Gastroesophageal sphincter (tissue), 4 donors: ENCODE results near the gene SYK. TPM values are rescaled to one million over a fixed set of nuclear protein-coding genes. Genes with fewer than 3 reads are reported as not detected.

ENCODE experiments used
- ATAC-seq: fragments of 150-250 bp; one replicate; pipeline ENCODE4 v1.9.1; 2016; ENCODE audit warnings: mild to moderate bottlenecking, moderate library complexity
- H3K27ac ChIP-seq, 4 donors: fragments of 200-600 bp; sonication (generic) in 3 of 4; 1 replicate in 3 of 4; 2 replicates in 1 of 4; pipeline ENCODE4 v1.5.1; 2016 to 2019
- H3K27me3 ChIP-seq: fragments of 200-600 bp; sonication (generic); one replicate; pipeline ENCODE4 v1.5.1; 2019
- H3K36me3 ChIP-seq, 2 donors: fragments of 200-600 bp; sonication (generic); one replicate each; pipeline ENCODE4 v1.5.1; 2019; ENCODE audit warnings: control low read depth in 1 of 2
- H3K4me1 ChIP-seq, 3 donors: fragments of 200-600 bp; sonication (generic); 1 replicate in 2 of 3; 2 replicates in 1 of 3; pipeline ENCODE4 v1.5.1; 2016 to 2019; ENCODE audit warnings: control low read depth in 2 of 3
- H3K4me3 ChIP-seq, 2 donors: fragments of 200-600 bp; sonication (generic); one replicate each; pipeline ENCODE4 v1.5.1; 2019; ENCODE audit warnings: mild to moderate bottlenecking in 1 of 2, moderate library complexity in 1 of 2
- H3K9me3 ChIP-seq, 3 donors: fragments of 200-600 bp; sonication (generic); one replicate each; pipeline ENCODE4 v1.5.1; 2017 to 2019; ENCODE audit warnings: control low read depth in 2 of 3
- EP300 ChIP-seq: sonication (generic); formaldehyde crosslinking; IDR thresholded peaks from one replicate; pipeline ENCODE4 v1.6.1; 2017; ENCODE audit warnings: antibody characterized with exemption, mild to moderate bottlenecking
- POLR2A ChIP-seq, 2 donors: fragments of 450-650 bp; IDR thresholded peaks; one replicate each; pipeline ENCODE4 v1.6.1; 2017; ENCODE audit warnings: antibody characterized with exemption in 2 of 2, mild to moderate bottlenecking in 2 of 2, moderate library complexity in 1 of 2
- POLR2AphosphoS5 ChIP-seq: sonication (generic); formaldehyde crosslinking; IDR thresholded peaks from one replicate; pipeline ENCODE4 v1.6.1; 2017; ENCODE audit warnings: antibody characterized with exemption
- WGBS, 2 donors: methylation state at CpG; one replicate each; pipeline ENCODE4 v1.1.5; 2018; ENCODE audit warnings: low coverage in 1 of 2; 5-methylcytosine and 5-hydroxymethylcytosine counted together
- total RNA-seq, 4 donors: library from RNA; depleted of rRNA; stranded (reverse); fragments of >200 nt; gene quantifications; one replicate each; pipeline ENCODE4 v1.1.0, GENCODE V29; 2016
- TF ChIP-seq, protein P1 (sequence below), 4 experiments: fragments of 200-600 bp in 2 of 4; fragments of 450-650 bp in 2 of 4; sonication (generic) in 1 of 4; IDR thresholded peaks; one replicate each; pipeline ENCODE4 v1.5.1; 2017 to 2019; ENCODE audit warnings: antibody characterized with exemption in 4 of 4, mild to moderate bottlenecking in 2 of 4, moderate library complexity in 2 of 4

SYK gene
- total RNA-seq, 4 donors from 2014 or later: 4.0 to 15.3 (median 10.4) TPM

DNA sequence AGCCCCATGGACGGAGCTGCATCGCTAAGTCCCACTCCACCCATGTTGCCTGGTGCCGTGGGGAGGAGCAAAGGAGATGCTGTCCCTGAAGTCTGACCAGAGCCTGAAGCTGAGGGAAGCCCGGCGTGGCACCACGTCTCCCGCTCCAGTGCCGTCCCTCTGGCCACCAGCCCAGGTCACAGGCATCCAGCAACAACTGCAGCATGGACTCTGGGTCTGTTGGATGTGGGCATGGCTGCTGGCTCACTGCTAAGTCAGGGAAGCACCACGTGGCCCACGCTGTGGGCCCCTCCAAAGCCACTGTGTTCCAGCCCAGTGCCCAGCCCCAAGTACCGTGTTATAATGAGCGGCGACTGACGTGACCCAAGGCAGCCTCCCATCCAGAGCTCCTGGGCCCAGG lies 112.6 kb downstream of the SYK start:
- Histone ChIP-seq H3K36me3 (no peaks in the 10 kb centered on the region), H3K4me3 (no peak overlapping the region), H3K4me1 (no peaks in the 10 kb centered on the region), H3K27me3 (peaks cover 3% of the 10 kb centered on the region), H3K9me3 (no peaks in the 10 kb centered on the region), H3K27ac (no peak overlapping the region)
- no peak for ATAC-seq
- no peak for TF ChIP-seq POLR2AphosphoS5
- WGBS, 2 donors: 100% methylated on average over 4 of the region's 14 CpGs; no CpG with 5 or more reads in 1 of the 2 donors

DNA sequence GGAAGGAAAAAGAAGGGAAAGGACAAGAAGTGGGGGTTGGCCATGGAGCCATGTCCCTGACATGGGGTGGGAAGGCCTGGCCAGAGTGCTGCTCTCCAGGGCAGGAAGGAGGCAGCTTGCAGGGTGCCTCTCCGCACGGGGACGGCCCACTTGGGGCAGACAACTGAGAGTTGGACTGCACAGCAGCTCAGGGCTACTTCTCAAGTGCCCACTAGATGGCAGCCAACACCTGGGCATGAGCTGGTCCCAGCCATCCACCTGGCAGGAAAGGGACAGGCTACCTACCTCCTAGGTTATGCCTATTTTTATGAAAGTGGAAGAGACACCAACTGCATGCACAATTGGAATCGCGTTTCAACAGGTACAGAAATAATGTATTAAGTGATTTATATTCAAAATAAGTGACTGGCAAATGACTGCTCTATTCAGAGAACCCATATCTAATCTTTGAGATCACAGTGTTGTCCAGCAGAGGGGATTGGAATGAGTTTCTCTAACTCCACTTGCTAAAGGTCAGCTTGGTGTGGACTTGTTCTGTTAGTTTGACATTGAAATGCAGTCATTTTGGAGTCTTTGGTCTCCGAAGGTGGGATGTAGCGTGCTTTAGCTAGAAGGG lies 113.4 kb downstream of the SYK start:
- Histone ChIP-seq H3K27me3 (peaks cover 3% of the 10 kb centered on the region), H3K9me3 (no peaks in the 10 kb centered on the region), H3K4me3 (no peak overlapping the region), H3K36me3 (no peaks in the 10 kb centered on the region), H3K4me1 (no peaks in the 10 kb centered on the region), H3K27ac (no peak overlapping the region)
- TF ChIP-seq, protein P1, sequence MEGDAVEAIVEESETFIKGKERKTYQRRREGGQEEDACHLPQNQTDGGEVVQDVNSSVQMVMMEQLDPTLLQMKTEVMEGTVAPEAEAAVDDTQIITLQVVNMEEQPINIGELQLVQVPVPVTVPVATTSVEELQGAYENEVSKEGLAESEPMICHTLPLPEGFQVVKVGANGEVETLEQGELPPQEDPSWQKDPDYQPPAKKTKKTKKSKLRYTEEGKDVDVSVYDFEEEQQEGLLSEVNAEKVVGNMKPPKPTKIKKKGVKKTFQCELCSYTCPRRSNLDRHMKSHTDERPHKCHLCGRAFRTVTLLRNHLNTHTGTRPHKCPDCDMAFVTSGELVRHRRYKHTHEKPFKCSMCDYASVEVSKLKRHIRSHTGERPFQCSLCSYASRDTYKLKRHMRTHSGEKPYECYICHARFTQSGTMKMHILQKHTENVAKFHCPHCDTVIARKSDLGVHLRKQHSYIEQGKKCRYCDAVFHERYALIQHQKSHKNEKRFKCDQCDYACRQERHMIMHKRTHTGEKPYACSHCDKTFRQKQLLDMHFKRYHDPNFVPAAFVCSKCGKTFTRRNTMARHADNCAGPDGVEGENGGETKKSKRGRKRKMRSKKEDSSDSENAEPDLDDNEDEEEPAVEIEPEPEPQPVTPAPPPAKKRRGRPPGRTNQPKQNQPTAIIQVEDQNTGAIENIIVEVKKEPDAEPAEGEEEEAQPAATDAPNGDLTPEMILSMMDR (IDR thresholded peaks at IDR 0.05): peak in 3 of 4 experiments; percentile 88 to 95 (median 92)
- TF ChIP-seq EP300 (no peak), POLR2AphosphoS5 (no peak)
- peak; percentile 85 for ATAC-seq
- whole genome bisulfite sequencing, 2 donors: 0% methylated on average over 1 to 5 of the region's 7 CpGs

DNA sequence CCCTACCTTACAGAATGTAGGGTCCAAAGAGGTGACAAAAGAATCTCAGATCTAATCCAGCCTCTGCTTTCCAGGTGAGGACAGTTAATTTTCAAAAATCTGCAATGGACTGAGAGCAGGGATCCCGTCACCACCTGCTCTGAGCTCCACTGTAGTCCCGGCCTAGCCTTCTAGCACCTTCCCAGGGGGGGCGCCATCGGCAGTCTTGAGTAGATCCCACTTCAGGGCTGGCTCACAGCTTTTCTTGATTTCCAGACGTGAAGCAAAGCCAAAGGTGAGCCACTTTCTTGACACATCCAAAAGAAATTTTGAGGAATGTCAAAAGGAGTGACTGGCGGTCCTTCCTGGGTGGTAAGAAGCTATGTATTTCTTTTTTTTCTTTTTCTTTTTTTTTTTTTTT lies 114.1 kb downstream of the SYK start:
- WGBS, 2 donors: 62 to 65% methylated on average over 4 to 5 of the region's 6 CpGs
- no peak for ATAC-seq
- H3K9me3 ChIP-seq: no peaks in the 10 kb centered on the region
- H3K36me3 ChIP-seq: no peaks in the 10 kb centered on the region
- H3K4me1 ChIP-seq: no peaks in the 10 kb centered on the region
- TF ChIP-seq, protein P1 (IDR thresholded peaks at IDR 0.05): no peak
- TF ChIP-seq POLR2AphosphoS5: no peak
- no peak for TF ChIP-seq POLR2A (IDR thresholded peaks at IDR 0.05)
- no peak for TF ChIP-seq EP300
- no peak overlapping the region for H3K4me3 ChIP-seq
- H3K27me3 ChIP-seq: peaks cover 3% of the 10 kb centered on the region
- H3K27ac ChIP-seq: no peak overlapping the region

DNA sequence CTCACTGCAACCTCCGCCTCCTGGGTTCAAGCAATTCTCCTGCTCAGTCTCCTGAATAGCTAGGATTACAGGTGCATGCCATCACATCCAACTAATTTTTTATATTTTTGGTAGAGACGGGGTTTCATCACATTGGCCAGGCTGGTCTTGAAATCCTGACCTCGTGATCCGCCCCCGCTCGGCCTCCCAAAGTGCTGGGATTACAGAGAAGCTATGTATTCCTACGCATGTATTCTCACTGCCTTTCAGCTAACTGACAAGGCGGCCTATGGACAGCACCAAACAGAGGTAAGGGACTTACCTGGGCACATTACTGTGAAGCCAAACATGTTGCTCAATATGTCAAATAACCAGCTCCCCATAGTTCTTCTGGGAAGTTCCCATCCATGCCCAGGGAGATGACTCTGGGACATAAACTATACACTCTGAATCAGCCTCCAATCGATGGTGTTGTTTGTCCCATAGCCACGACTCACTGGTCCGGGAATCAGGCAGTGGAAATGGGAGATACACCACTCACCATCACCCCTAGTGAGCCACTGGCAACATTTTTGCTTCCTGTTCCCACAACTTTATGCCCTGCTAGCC lies 114.6 kb downstream of the SYK start:
- WGBS, 2 donors: 86 to 100% methylated on average over 2 to 11 of the region's 11 CpGs
- H3K4me1 ChIP-seq: peaks cover 0 to 5% (median 0%) of the 10 kb centered on the region in 3 donors
- no peak for ATAC-seq
- no peak overlapping the region for H3K27ac ChIP-seq
- no peaks in the 10 kb centered on the region for H3K36me3 ChIP-seq
- no peaks in the 10 kb centered on the region for H3K9me3 ChIP-seq
- no peak overlapping the region for H3K4me3 ChIP-seq
- TF ChIP-seq, protein P1 (IDR thresholded peaks at IDR 0.05): no peak
- TF ChIP-seq POLR2AphosphoS5: no peak
- no peak for TF ChIP-seq POLR2A (IDR thresholded peaks at IDR 0.05)
- no peak for TF ChIP-seq EP300
- peaks cover 3% of the 10 kb centered on the region for H3K27me3 ChIP-seq

DNA sequence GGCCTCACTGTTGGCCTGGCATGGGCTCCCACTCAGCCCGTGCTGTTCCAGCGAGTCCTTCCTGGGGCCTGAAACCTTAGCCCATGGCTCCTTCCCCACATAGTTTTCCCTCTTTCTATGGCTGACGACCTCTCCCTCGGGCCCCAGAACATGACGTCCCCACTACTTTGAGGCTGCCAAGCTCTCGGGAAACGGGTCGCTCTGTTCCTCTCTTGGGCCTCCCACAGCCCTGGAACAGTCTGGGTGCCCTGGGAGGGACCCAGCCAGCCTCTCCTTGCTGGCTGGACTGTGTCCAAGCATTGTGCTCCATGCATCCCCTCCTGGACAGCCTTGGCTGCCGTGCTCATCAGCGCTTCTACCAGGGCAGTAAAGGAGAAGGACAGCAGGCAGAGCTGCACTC lies 118.3 kb downstream of the SYK start:
- Histone ChIP-seq H3K4me1 (peaks cover 0 to 10% (median 0%) of the 10 kb centered on the region in 3 donors), H3K9me3 (no peaks in the 10 kb centered on the region), H3K4me3 (no peak overlapping the region), H3K27ac (no peak overlapping the region), H3K27me3 (peaks cover 6% of the 10 kb centered on the region), H3K36me3 (no peaks in the 10 kb centered on the region)
- TF ChIP-seq, protein P1 (IDR thresholded peaks at IDR 0.05): no peak
- no peak for TF ChIP-seq POLR2AphosphoS5
- no peak for TF ChIP-seq EP300
- TF ChIP-seq POLR2A (IDR thresholded peaks at IDR 0.05): no peak
- no peak for ATAC-seq
- WGBS, 2 donors: 83% methylated on average over 4 of the region's 10 CpGs; no CpG with 5 or more reads in 1 of the 2 donors
